HEK293 (cell line): ENCODE data around the gene TAS2R39.

Experiments
- CTCF ChIA-PET: fragments of 350-600 bp; formaldehyde crosslinking; extraction: SDS; loops from one replicate; lab custom pipeline; 2021; ENCODE audit warnings: antibody characterized with exemption; lab: Yijun Ruan, JAX
- POLR2A ChIA-PET: fragments of 300-600 bp; formaldehyde crosslinking; extraction: SDS; loops from one replicate; lab custom pipeline; 2020; ENCODE audit warnings: antibody characterized with exemption, inconsistent platforms; lab: Yijun Ruan, JAX
- H3K27ac ChIP-seq: fragments of 200-500 bp; sonication (Bioruptor generic); 2 replicates; pipeline ENCODE4 v1.5.1; 2014; ENCODE audit warnings: low read depth, low read length, control low read depth, inconsistent platforms; ENCODE audit errors: extremely low read depth
- H3K36me3 ChIP-seq, 2 experiments: fragments of 200-500 bp in 1 of 2; sonication (Bioruptor generic) in 1 of 2; 1 replicate in 1 of 2; 2 replicates in 1 of 2; pipeline ENCODE4 v1.5.1; 2014 to 2017; ENCODE audit warnings: inconsistent platforms in 2 of 2, low read length in 2 of 2; ENCODE audit not compliant: control insufficient read depth in 2 of 2, insufficient read depth in 1 of 2
- H3K4me1 ChIP-seq: fragments of 200-500 bp; sonication (Bioruptor generic); 2 replicates; pipeline ENCODE4 v1.5.1; 2014; ENCODE audit warnings: mild to moderate bottlenecking, low read length, inconsistent platforms; ENCODE audit not compliant: control insufficient read depth, insufficient read depth
- H3K4me3 ChIP-seq: 2 replicates; pipeline ENCODE4 v1.5.1; 2011; ENCODE audit warnings: low read depth, mild to moderate bottlenecking, control low read depth, low read length, moderate library complexity
- H3K9me3 ChIP-seq: fragments of 200-500 bp; sonication (Bioruptor generic); 2 replicates; pipeline ENCODE4 v1.5.1; 2014; ENCODE audit warnings: low read depth, low read length, inconsistent platforms; ENCODE audit not compliant: control insufficient read depth, insufficient read depth
- BCL11B ChIP-seq: fragments of 450-650 bp; formaldehyde crosslinking; IDR thresholded peaks from 2 replicates; pipeline ENCODE4 v1.5.1; 2016; ENCODE audit warnings: low read depth, missing biosample characterization, missing genetic modification characterization
- GLI2 ChIP-seq: fragments of 450-650 bp; formaldehyde crosslinking; IDR thresholded peaks from 2 replicates; pipeline ENCODE4; 2017; ENCODE audit warnings: missing biosample characterization, missing genetic modification characterization, low read depth, borderline replicate concordance
- KLF16 ChIP-seq: fragments of 450-650 bp; formaldehyde crosslinking; IDR thresholded peaks from 2 replicates; pipeline ENCODE4 v1.5.1; 2017; ENCODE audit warnings: missing biosample characterization, missing genetic modification characterization
- MYNN ChIP-seq: fragments of 450-650 bp; formaldehyde crosslinking; IDR thresholded peaks from 2 replicates; pipeline ENCODE4 v1.5.1; 2016; ENCODE audit warnings: missing biosample characterization, missing genetic modification characterization, borderline replicate concordance
- ZBTB11 ChIP-seq: fragments of 450-650 bp; formaldehyde crosslinking; conservative IDR thresholded peaks from 2 replicates; pipeline ENCODE4 v1.5.1; 2016; ENCODE audit warnings: low read depth, missing biosample characterization, missing genetic modification characterization
- ZBTB26 ChIP-seq: fragments of 450-650 bp; formaldehyde crosslinking; optimal IDR thresholded peaks from 2 replicates; pipeline ENCODE3; 2016; ENCODE audit warnings: missing biosample characterization, mild to moderate bottlenecking, missing genetic modification characterization
- ZNF146 ChIP-seq: fragments of 450-650 bp; formaldehyde crosslinking; IDR thresholded peaks from 2 replicates; pipeline ENCODE4 v1.5.1; 2016; ENCODE audit warnings: missing biosample characterization, missing genetic modification characterization
- ZNF155 ChIP-seq: fragments of 450-650 bp; formaldehyde crosslinking; IDR thresholded peaks from 2 replicates; pipeline ENCODE4 v1.5.1; 2016; ENCODE audit warnings: missing biosample characterization, missing genetic modification characterization
- ZNF174 ChIP-seq: fragments of 450-650 bp; formaldehyde crosslinking; IDR thresholded peaks from 2 replicates; pipeline ENCODE4 v1.5.0; 2017; ENCODE audit warnings: missing biosample characterization, mild to moderate bottlenecking, missing genetic modification characterization
- ZNF184 ChIP-seq: fragments of 450-650 bp; IDR thresholded peaks from 2 replicates; pipeline ENCODE4 v1.5.1; 2018; ENCODE audit warnings: missing biosample characterization, mild to moderate bottlenecking, missing genetic modification characterization
- ZNF19 ChIP-seq: fragments of 450-650 bp; formaldehyde crosslinking; IDR thresholded peaks from 2 replicates; pipeline ENCODE4; 2016; ENCODE audit warnings: missing biosample characterization, missing genetic modification characterization, low read depth
- ZNF223 ChIP-seq: fragments of 450-650 bp; formaldehyde crosslinking; IDR thresholded peaks from 2 replicates; pipeline ENCODE4 v1.5.1; 2016; ENCODE audit warnings: missing biosample characterization, missing genetic modification characterization
- ZNF433 ChIP-seq: fragments of 450-650 bp; formaldehyde crosslinking; IDR thresholded peaks from 2 replicates; pipeline ENCODE4 v1.5.1; 2016; ENCODE audit warnings: missing biosample characterization, missing genetic modification characterization, low read depth
- ZNF530 ChIP-seq: fragments of 450-650 bp; formaldehyde crosslinking; IDR thresholded peaks from 2 replicates; pipeline ENCODE4 v1.5.1; 2016; ENCODE audit warnings: low read depth, missing biosample characterization, missing genetic modification characterization
- ZNF585B ChIP-seq: fragments of 450-650 bp; formaldehyde crosslinking; IDR thresholded peaks from 2 replicates; pipeline ENCODE4 v1.5.1; 2016; ENCODE audit warnings: missing biosample characterization, missing genetic modification characterization
- ZNF610 ChIP-seq: fragments of 450-650 bp; formaldehyde crosslinking; IDR thresholded peaks from 2 replicates; pipeline ENCODE4 v1.5.1; 2016; ENCODE audit warnings: missing biosample characterization, missing genetic modification characterization, borderline replicate concordance
- ZNF629 ChIP-seq: fragments of 450-650 bp; formaldehyde crosslinking; IDR thresholded peaks from 2 replicates; pipeline ENCODE4 v1.5.1; 2017; ENCODE audit warnings: missing biosample characterization, missing genetic modification characterization
- ZNF692 ChIP-seq: fragments of 450-650 bp; formaldehyde crosslinking; IDR thresholded peaks from 2 replicates; pipeline ENCODE4 v1.5.1; 2016; ENCODE audit warnings: missing biosample characterization, missing genetic modification characterization
- ZSCAN4 ChIP-seq: fragments of 450-650 bp; formaldehyde crosslinking; IDR thresholded peaks from 2 replicates; pipeline ENCODE4 v1.5.1; 2017; ENCODE audit warnings: missing biosample characterization, missing genetic modification characterization
- ZSCAN5A ChIP-seq: fragments of 450-650 bp; formaldehyde crosslinking; IDR thresholded peaks from 2 replicates; pipeline ENCODE4 v1.5.1; 2016; ENCODE audit warnings: missing biosample characterization, missing genetic modification characterization

The TAS2R39 gene

GRCh38 chr7:143199040-143199439, 15.8 kb downstream of the TAS2R39 start:
- no peak overlapping the region for H3K27ac ChIP-seq
- no peak for TF ChIP-seq ZNF629 (tag by site-specific recombination)
- TF ChIP-seq ZSCAN5A (tag by site-specific recombination): no peak
- no peak for TF ChIP-seq MYNN (tag by site-specific recombination)
- TF ChIP-seq ZNF433 (tag by site-specific recombination): no peak
- no peak for TF ChIP-seq ZNF585B (tag by site-specific recombination)
- no peak for TF ChIP-seq ZNF530 (tag by site-specific recombination)
- TF ChIP-seq ZNF155 (tag by site-specific recombination): no peak
- no peak for TF ChIP-seq KLF16 (tag by site-specific recombination)
- TF ChIP-seq ZBTB26: no peak
- TF ChIP-seq ZNF146 (tag by site-specific recombination): no peak
- no peak for TF ChIP-seq ZNF610 (tag by site-specific recombination)
- TF ChIP-seq ZBTB11 (tag by site-specific recombination): no peak
- TF ChIP-seq ZSCAN4 (tag by site-specific recombination): no peak
- TF ChIP-seq GLI2 (tag by site-specific recombination): no peak
- no peak for TF ChIP-seq ZNF174 (tag by site-specific recombination)
- no peak for TF ChIP-seq ZNF184 (tag by site-specific recombination)
- no peak for TF ChIP-seq ZNF19 (tag by site-specific recombination)
- TF ChIP-seq ZNF692 (tag by site-specific recombination): no peak
- no peak for TF ChIP-seq ZNF223
- no peak for TF ChIP-seq BCL11B
- POLR2A ChIA-PET: no interaction called here
- H3K4me3 ChIP-seq: no peak overlapping the region
- H3K4me1 ChIP-seq: no peaks in the 10 kb centered on the region
- H3K36me3 ChIP-seq: no peaks in the 10 kb centered on the region
- CTCF ChIA-PET: no interaction called here
- H3K9me3 ChIP-seq: no peaks in the 10 kb centered on the region
